NCI-H82 treated with DMSO at 0.1 percent for 48 hours (cell line): ENCODE measurements around the gene MLH3.

Experiments used
- DNase-seq: peaks from one replicate; lab custom pipeline; 2025; ENCODE audit not compliant: unreplicated experiment; lab: John Stamatoyannopoulos, UW

Gene MLH3

DNA sequence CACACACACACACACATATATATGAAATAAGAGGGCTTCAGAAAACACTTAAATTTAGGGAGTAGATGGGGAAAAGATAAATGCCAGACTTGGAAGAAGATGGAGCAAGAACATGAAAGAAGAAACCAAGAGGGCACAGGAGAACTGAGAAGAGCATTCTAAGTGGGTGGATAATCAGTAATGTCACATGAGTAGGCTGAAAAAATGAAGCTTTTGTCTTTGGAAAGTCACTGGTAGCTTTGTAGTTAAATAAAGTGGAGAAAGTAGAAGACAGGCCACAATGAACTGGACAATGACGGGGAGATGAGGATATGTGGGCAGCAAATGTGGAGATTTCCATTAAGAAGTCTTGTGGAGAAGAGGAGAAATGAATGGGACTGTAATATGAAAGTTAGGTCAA is 15.9 kb upstream of the MLH3 start:
- DNase-seq, result no peak

DNA sequence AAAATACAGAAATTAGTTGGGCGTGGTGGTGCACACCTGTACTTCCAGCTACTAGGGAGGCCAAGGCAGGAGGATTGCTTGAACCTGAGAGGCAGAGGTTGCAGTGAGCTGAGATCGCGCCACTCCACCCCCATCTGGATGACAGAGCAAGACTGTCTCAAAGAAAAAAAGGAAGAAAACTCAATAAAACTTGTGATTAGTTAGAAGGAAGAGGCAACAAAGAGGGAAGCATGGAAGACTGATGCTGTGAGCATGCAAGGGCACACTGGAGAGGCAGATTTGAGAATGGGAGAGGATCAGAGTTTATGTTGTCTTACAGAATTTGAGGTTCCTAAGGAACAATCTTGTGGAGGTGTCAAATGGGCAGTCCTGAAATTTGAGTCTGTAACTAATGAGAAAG is 15.4 kb upstream of the MLH3 start:
- DNase-seq, result no peak

DNA sequence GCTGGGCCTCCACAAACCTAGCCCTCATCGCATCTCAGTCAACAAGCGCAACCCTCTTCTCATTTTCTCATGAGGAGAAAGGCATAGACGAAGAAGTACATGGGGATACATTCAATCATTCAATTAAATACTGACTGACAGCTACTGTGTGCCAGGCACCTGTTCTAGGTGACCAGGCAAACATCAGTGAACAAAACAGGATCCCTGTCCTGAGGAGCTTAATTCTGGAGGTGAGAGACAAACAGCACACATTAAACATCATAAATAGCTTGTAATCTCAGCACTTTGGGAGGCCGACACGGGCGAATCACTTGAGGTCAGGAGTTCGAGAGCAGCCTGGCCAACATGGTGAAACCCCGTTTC is 12.9 kb upstream of the MLH3 start:
- DNase-seq, result no peak

DNA sequence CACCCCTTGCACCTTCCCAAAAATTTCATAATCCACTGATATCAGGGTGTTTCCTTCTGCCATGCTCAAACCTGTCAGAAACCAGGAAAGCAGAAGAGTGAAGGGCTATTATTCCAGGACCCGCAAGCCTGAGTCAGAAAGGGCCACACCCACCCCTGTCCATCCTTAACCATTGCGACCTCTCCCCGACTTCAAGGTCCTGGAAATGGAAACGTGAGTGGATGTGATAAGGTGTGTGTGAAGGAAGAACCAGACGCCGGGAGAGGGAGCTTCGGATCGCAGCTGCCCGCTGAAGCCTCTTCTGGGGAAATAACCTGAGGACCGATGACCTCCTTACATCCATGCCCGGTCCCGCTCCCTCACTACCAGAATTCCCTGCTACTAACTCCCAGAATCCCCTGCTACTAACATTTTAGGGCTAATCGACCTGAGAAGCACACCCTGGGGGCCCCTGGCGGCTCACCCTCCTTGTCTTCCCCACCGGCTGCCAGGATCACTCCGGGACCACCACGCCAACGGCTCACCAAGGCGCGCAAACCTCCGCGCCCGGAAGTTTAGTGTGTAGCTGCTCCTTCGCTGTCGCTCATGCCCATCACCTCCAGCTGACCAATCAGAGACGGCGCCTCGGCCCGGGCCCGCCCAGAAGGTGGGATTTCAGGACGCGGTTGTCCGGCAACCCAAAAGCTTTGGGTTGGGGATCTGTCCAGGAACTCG is 12.4 kb upstream of the MLH3 start, which contains the start of gene ACYP1:
ACYP1 (minus strand) TSS at position 534 of the 714 bp plus-strand sequence; CDS start at position 63, 471 bp downstream.
- peak; percentile 61 for DNase-seq

DNA sequence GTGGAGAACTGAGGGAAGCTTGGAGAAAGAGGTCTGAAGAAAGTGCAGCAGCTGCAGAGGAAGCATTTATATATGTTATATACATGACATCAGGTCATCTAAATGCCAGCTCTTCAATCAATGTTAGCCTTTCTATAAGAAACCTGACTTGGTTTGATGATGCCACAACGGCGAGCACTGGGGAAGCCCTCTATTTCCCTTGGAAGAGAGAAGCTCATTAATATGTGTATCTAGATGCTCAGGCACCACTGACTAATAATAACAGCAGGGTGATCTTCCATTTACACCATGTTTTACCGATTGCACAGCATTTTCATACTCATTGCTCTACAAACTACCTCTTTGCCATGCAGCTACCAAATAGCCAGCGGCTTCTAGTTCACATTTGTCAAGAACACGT is 11.7 kb upstream of the MLH3 start:
- no peak for DNase-seq

DNA sequence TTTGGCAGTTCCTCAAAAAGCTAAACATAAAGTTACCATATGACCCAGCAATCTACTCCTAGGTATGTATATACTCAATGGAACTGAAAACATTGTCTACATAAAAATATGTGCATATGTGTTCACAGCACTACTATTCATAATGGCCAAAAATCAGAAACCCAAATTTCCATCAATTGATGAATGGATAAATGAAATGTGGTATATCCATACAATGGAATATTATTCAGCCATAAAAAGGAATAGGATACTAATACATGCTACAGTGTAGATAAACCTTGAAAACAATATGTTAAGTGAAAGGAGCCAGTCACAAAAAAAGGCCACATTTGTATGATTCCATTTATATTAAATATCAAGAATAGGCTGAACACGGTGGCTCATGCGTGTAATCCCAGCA is 9.2 kb upstream of the MLH3 start:
- DNase-seq, result no peak

DNA sequence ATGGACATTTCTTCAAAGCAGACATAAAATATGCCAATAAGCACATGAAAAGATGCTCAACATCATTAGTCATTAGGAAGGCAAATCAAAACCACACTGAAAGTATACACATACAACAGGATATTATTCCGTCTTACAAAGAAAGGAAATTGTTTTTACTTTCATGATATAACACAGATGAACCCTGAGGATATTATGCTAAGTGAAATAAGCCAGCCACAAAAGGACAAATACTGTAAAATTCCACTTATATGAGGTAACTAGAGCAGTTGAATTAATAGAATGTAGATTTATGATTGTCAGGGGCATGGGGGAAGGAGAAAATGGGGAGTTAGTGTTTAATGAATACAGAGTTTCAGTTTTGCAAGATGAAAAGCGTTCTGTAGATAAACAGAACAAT is 8.4 kb upstream of the MLH3 start:
- DNase-seq, result no peak

DNA sequence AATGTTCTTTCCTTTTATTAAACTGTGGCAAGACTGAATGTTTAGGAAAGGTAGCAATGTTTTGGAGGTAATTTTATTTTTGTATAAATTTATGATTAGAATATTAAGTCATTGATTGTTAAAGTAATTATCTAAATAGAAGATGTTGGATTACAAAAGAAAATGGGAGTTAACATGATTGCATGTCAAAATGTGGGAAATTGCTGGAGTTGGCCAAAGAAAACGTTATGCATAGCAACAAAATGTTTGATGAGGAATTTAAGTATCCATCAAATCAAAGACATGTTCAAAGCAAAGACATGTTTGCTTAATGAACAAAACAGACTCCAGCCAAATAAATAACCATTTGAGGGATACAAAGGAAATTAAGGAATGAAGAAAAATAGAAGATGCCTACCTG is 3.2 kb upstream of the MLH3 start:
- DNase-seq, result no peak

DNA sequence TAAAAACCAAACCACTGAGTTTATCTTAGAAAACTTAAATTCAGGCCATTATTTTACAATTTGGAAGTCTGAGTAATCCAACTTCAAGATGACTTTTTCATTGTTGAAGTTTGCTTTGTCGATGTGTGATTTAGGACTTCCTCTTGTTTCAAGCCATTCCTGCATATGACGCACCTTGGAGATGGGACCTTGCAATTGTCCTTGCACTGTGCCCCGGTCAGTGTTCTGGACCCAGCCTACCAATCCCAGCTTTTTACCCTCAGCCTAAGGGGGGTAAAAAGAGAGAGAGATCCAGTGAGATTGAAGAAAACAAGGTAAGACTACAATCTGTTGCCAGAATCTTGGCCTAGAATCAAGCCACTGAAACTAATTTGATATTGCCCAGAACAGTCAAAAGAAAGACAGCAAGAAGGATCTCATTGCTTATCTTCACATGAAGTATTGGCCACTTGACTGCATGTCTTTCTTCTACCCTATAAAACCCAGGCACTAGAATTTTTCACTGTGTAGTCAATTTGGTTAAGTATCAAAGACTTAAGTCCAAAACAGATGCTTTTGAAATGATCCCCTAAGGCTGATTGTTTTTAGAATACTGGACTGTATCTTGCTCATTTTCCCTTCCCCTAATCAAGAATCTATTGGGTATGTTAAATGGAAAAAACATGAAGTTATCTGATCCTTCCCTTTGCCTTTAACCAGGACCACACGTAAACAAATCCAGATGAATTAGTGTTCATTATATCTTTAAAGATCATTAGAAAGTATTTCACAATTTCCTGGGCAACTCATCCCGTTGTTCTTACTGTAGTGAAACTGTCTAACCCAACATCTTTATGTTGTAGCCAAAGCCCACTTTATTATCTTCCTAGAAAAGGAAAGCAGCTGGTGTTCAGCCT is 2.4 kb upstream of the MLH3 start:
- DNase-seq, result no peak

DNA sequence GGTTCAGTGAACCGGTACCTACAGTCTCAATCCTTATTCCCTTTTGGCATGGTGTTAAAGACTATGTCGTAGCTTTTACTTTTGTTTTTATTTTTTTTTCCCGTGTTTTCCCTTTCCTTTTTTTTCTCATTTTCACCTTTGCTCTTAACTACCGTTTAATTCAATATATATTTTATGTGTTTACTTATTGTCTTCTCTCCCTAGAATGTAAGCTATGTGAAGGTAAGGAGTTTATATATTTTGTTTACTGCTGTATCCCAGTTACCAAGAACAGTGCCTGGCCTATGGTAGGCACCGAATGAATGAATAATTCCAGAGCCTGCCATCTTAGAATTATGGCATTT is 261 bp upstream of the MLH3 start:
- no peak for DNase-seq

DNA sequence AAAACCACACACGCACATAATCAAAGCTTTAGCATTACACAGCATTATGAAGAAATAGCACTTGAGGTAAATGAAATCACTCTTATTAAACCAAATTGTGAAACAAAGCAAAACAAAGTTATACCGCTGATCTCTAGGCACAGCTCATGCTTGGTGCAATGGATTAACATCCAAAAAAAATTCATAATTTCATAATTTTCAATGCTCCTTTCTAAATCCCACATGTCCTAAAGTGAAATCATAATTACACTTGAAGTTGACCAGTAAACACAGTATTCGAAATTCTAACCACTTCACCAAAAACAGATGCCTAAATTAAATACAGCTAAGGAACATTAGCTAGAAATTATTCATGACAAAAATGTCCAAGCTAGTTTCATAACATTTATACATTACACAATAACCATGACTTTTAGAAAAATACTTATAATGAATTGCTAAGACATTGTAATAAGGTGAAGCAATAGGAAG is 1.5 kb downstream of the MLH3 start:
- no peak for DNase-seq

DNA sequence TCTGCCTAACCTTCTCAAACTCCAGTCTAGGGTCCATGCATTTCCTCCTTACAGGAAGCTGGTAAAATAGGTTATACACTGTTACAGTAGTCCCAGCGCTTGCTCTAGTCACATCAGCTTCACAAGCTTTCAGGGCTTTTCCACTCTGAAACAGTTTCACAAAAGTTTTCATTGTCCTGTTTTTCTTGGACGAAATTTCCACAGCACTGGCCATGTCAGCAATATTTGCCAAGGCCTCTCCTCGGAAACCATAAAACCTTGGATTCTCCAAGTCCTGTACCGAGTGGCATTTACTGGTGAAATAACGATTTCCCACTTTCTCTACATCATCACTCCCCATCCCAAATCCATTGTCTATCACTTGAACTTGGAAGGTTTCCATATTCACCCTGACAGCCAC is 2.1 kb downstream of the MLH3 start:
- no peak for DNase-seq

DNA sequence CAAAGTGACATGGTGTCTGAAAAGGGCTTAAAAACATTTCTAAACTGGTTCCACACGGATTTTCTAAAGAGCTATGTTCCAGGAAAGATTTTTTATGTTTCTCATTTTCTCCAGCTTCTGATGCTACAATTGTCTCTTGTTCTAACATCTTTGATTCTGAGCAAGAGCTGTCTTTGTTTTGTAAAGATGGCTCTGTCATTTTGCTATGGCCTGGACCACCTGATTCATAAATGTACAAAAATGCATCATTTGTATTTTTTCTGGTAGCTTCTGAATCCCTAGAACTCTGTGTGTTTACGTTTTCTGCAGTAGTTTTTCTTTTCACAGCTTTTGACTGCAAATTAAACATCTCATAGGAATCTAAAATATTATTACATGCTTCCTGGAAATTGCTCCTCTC is 3.2 kb downstream of the MLH3 start:
- DNase-seq, result no peak

DNA sequence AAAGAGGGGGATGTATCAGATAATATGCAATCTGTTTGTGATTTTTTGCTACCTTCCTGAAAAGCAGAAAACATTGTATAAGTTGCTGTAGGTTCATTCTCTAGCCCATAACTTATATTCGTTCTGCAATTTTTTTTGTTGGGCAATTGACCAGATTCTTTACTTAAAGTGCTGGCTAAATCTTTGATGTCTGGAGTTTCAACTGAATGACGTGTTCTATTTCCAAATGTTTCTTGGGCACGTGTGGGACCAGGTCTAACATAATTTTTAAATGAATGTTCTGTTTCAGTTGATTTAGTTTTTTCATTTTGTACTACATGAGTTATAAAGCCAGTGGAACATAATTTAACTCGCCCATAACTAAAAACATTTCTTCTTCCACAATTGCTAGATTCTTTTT is 3.8 kb downstream of the MLH3 start:
- DNase-seq, result no peak

DNA sequence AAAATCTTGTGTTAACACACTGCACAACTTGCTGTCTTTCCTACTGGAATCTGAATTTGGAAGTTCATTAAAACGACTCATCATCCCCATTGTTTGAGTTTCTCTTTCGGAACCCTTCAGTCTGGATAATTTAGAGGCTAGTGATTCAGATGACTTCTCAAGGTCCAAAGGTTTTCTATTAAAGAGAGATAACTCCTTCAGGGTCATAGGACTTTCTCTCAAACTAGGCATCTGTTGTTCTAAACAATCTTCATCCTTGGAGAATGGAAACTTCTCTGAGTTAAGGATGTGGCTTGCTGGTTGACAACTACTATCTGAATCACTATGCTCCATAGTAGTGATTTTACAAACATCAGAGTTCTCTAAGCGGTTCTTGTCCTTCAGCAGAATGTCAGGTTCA is 4.4 kb downstream of the MLH3 start:
- DNase-seq, result no peak

DNA sequence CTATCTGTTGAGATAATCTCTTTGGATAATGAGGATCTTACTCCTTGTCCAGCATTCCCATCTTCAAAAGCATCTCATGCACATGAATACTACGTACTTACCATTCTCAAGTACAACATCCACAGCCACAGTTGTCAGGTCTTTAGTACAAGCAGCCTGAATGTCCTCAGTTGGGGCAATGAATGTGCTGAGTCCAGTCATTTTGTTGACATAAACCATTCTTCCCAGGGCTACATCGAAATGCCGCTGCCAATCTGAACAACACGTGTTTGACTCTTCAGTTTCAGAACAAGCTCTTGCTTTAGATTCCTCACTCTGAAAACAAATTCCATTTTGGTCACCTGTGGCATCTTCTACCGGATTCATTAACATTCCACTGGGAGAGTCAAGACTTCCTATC is 5.0 kb downstream of the MLH3 start:
- DNase-seq, result no peak

DNA sequence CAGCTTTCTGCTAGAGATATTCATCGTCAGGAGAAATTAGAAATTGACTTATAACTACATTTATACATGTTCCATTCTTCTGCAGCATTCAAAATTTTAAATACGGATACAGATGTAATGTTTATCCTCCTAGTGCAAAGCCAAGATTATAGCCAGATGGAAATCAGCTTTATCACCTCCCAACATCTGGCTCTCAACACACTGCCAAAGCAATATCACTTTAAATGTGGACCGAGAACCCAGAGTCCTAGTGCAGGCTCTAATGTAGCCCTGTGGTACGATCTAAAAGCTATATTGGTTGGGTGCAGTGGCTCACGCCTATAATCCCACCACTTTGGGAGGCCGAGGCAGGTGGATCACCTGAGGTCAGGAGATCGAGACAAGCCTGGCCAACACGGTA is 6.5 kb downstream of the MLH3 start:
- peak; percentile 22 for DNase-seq

DNA sequence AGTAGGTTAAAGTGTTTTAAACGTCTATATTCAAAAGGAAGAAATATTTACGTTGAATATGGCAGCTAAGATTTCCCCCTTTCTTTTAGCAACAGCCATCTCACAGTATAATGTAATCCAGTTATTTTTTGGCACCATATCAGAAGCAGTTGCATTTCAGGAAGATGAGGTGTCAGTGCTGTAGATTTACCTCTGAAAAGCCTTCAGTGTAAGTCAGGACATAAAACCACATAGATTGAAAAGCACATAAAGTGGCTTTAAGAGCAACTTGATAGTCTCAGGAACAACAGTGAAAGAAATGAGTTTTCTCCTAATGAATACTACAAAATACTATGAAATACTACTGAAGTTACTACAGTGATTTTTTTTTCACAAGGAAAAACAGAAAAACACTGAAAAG is 6.9 kb downstream of the MLH3 start:
- DNase-seq, result peak; percentile 10

DNA sequence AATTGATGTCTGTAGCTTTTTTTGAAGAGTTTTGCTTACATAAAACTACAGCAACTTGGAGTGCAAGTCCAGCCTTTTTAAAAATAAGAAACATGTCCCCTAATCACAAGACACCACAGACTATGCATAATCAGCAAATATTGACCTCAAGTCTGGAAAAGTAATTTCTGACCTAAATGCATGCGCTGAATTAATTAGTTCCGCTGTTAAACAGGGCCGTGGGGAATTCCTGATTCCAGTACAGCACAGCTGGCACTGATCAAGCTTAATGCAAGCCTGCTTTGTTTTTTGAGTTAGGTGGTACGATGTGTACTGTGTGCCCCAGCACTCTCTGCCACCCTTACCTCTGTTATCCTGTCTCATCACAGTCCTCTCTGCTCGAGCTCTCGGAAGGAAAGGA is 9.2 kb downstream of the MLH3 start:
- no peak for DNase-seq

DNA sequence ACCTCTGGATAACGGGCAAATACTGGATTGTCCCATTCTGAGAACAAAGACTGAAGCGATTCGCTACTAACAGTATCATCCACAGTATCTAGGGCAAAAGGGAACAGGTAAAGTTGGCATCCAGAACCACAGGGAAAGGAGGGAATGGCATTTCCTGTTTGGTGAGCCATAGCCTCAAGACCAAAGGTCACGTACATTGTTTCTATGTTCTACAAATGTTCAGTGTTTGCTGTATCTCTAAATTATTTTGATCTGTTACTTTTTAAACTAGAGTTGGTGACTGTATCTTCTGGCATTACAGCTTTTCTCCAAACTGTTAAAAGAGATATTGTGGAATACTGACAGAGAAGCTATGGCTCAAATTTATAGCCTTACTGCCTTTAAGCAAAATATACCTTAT is 9.7 kb downstream of the MLH3 start:
- no peak for DNase-seq

DNA sequence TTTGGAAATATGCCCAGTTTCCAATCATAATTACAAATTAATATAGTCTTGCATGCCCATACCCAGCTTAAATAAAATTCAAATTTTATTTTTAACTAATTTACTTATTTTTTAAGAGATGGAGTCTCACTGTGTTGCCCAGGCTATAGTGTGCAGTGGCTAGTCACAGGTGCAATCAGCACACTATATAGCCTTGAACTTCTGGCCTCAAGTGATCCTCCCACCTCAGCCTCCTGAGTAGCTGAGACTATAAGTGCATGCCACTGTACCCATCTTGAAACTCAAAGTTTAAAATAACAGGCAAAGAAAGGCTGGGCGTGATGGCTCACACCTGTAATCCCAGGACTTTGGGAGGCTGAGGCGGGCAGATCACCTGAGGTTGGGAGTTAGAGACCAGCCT is 10.3 kb downstream of the MLH3 start:
- no peak for DNase-seq

DNA sequence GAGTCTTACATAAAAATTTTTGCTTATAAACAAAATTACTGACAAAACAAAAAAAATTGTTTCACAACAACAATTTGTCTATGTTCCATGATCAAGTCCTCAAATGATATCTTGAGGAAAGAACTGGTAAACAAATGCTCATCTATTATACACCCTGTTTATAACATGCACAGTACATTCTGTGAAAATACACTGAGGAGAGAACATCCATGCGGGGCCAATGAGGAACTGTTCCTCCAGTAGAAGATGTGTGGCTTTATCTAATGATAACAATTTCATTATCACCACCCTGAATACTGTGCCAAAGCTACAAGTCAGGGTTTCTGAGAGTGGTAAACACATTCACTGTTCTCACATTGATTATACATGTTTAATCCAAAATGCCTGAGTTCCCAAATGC is 10.8 kb downstream of the MLH3 start:
- no peak for DNase-seq

DNA sequence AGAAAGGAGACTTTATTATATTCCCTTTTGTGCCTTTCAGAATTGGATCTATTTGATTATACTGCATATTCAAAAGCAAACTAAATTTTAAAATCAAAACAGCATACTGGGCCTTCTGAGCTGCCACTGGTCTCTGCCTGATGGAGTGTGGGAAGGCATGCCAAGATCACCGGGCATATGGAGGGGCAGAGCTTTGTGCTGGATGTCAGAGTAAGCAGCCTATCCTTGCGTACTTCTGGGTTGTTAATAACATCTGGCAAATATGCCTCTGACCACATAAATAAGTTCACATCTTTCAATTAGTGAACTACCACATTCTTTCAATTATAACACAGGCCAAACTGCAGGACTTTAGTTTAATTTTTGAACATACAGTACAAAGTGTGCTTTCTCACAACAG is 18.3 kb downstream of the MLH3 start:
- no peak for DNase-seq
